EH (cell line): Measurements from ENCODE around the gene CPEB3.

ENCODE experiments used
- DNase-seq: peaks from one replicate; pipeline ENCODE4 v3.0.0-alpha.2; 2015; ENCODE audit warnings: low read depth

The CPEB3 gene

GRCh38 chr10:92031580-92031979 is 259.3 kb downstream of the CPEB3 start:
- no peak for DNase-seq

DNA sequence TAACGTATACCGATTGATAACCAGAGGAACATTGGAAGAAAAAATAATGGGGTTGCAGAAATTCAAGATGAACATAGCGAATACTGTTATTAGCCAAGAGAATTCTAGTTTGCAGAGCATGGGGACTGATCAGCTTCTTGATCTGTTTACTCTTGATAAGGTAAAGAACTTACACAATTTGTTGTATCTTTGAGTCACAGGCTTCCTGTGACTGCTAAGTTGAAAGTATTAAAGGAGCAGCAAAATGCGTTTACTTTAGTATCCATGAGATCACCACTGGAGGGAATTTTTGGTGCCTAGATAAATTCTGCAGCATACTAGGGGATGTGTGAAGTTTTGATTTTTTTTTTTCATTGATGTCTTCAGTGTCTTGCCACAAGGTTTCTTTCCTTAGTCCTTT is 263.7 kb downstream of the CPEB3 start:
- DNase-seq: no peak

- peak; percentile 16 for DNase-seq
Measured at GRCh38 chr10:92025340-92025739, 265.5 kb downstream of the CPEB3 start.

DNA sequence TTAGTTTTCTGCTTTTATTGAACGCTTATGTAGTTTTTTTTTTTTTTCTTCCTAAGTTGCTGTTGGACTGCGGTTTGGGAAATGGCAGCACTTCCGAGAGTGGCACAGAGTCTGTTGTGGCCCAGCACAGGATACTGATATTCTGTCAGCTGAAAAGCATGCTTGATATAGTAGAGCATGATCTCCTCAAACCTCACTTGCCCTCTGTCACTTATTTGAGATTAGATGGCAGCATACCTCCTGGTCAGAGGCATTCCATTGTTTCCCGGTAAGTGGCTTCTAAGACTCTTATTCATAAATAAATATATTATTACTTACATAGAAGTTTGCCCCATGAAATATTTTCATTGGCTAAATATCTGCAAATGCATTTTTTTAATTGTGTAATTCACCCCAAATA is 266.2 kb downstream of the CPEB3 start:
- peak; percentile 60 for DNase-seq

DNA sequence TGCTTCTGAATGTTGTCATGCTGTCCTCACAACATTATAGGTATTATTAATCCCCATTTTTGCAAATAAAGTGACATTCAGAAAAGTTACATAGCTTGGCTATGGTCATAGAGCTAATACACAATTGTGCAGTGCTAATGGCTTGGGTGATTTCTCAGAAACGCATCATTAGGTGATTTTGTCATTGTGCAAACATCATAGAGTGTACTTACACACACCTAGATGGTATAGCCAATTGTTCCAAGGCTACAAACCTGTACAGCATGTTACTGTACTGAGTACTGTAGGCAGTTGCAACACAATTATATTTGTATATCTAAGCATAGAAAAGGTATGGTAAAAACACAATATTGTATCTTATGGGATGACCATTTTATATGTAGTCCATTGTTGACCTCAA is 276.3 kb downstream of the CPEB3 start:
- no peak for DNase-seq

GRCh38 chr10:92011560-92012214 is 279.2 kb downstream of the CPEB3 start:
- peak; percentile 65 for DNase-seq

GRCh38 chr10:92010047-92010735 is 280.7 kb downstream of the CPEB3 start:
- DNase-seq: no peak

- no peak for DNase-seq
Measured at GRCh38 chr10:92009445-92009844, 281.4 kb downstream of the CPEB3 start.

- no peak for DNase-seq
Measured at GRCh38 chr10:92005978-92006377, 284.9 kb downstream of the CPEB3 start.

DNA sequence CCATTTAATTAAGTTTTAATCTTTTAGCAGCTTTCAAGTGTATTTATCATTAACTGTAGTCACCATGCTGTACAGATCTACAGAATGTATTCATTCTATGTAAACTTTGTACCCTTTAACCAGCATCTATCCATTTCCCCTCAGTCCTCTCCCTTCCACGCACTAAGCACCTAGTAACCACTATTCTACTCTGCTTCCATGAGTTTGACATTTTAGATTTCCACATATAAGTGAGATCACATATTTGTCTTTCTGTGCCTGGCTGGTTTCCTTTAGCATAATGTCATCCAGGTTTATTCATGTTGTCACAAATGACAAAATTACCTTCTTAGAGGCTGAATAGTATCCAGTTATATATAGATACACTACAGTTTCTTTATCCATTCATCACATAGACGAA is 287.6 kb downstream of the CPEB3 start:
- no peak for DNase-seq

DNA sequence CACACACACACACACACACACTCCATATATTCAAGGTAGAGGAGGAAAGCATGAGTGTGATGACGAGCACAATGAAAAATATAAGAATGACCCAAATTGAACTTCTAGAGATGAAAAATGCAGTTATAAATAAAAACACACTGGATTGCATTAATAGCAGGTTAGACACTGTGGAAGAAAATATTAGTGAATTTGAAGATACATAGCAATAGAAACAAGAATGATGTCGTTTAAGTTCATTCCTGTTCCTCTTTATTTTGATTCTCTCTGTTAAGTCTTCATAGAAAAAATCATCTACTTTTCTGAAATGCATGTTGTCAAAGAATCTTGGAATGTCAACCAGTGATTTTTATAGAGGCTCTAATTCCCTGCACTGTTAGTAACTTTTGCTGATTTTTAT is 288.9 kb downstream of the CPEB3 start:
- no peak for DNase-seq

DNA sequence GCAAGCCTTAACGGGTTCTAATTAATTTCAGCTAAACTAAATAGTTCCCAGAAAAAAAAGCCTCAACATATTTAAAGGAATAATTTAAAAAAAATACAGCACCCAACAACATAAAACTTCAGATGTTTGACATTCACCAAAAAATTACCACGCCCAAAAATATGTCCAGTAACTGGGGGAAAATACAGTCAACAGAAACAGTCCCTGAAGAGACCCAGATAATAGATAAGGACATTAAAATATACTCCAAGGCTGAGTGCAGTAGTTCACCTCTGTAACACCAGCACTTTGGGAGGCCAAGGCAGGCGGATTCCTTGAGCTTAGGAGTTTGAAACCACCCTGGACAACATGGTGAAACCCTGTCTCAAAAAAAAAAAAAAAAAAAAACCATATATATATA is 289.3 kb downstream of the CPEB3 start:
- DNase-seq: no peak
